ENCODE data around the gene ANO1. TPM values are rescaled to one million over a fixed set of nuclear protein-coding genes. Genes with fewer than 3 reads are reported as not detected.

Gene ANO1
- total and polyA plus RNA-seq, 2 donors (not counting 1 experiment from before 2014, with no cell fraction given), result not detected

- DNase-seq, result no peak
- no peaks in the 10 kb centered on the region for H4K20me1 ChIP-seq (ENCODE audit: control insufficient read depth, insufficient read depth, low read length, poor library complexity, severe bottlenecking)
- no peak overlapping the region for H3K9ac ChIP-seq (ENCODE audit: low read length)
- no peak overlapping the region for H3K4me2 ChIP-seq (replicated peaks; ENCODE audit: low read depth, low read length, poor library complexity, severe bottlenecking)
- H2AFZ ChIP-seq (ENCODE audit: insufficient read depth, low read depth, low read length, poor library complexity, severe bottlenecking), result no peak overlapping the region
- no peaks in the 10 kb centered on the region for H3K4me1 ChIP-seq (ENCODE audit: control insufficient read depth in 2 of 2, insufficient read depth in 2 of 2, low read length in 2 of 2)
- no peaks in the 10 kb centered on the region for H3K79me2 ChIP-seq (ENCODE audit: control insufficient read depth, insufficient read depth, low read length)
- peaks cover 3% of the 10 kb centered on the region for H3K27me3 Mint-ChIP-seq
- H3K4me3 Mint-ChIP-seq, result no peak overlapping the region
- no peaks in the 10 kb centered on the region for H3K36me3 ChIP-seq (replicated peaks in 1 of 2; ENCODE audit: control extremely low read depth in 1 of 2, control insufficient read depth in 1 of 2, extremely low read depth in 1 of 2, insufficient read depth in 2 of 2, low read length in 1 of 2)
- no peak for ATAC-seq (ENCODE audit: low read depth)
- ChIA-PET CTCF (interaction anchor here (0.6 to 0.8 kb wide), 3 partner anchors 10 to 113 kb away, joined by 3 to 4 read pairs (median 3); no protein-coding TSS in a partner anchor), POLR2A (no interaction called here)
- intact Hi-C loops (cut with micrococcal nuclease), result no loop called here
- TF ChIP-seq CTCF (IDR thresholded peaks at IDR 0.05) (no peak), EZH2 (IDR thresholded peaks at IDR 0.05; ENCODE audit: borderline replicate concordance, insufficient read depth, low read depth, low read length, poor library complexity, severe bottlenecking) (no peak)
- 86% methylated on average over 6 of the region's 6 CpGs for WGBS (ENCODE audit: insufficient coverage)
- H3K27ac Mint-ChIP-seq, result no peak overlapping the region
- H3K27me3 ChIP-seq (replicated peaks in 1 of 4; ENCODE audit: control extremely low read depth in 1 of 4, control insufficient read depth in 3 of 4, insufficient read depth in 4 of 4, low read length in 3 of 4), result peaks cover 0 to 4% (median 1%) of the 10 kb centered on the region in 4 experiments
- H3K9me3 Mint-ChIP-seq (ENCODE audit: insufficient read depth), result no peaks in the 10 kb centered on the region
- H3K4me1 Mint-ChIP-seq, result no peaks in the 10 kb centered on the region
- peaks cover 0 to 9% (median 0%) of the 10 kb centered on the region in 3 donors for H3K9me3 ChIP-seq (ENCODE audit: control extremely low read depth in 1 of 3, control insufficient read depth in 2 of 3, insufficient read depth in 1 of 3, low read length in 2 of 3)
- H3K4me3 ChIP-seq (ENCODE audit: control extremely low read depth in 1 of 5, extremely low read depth in 1 of 5, insufficient read depth in 1 of 5, low read depth in 2 of 5, low read length in 4 of 5), result no peak overlapping the region
- no peak overlapping the region for H3K27ac ChIP-seq (ENCODE audit: low read length in 2 of 2)
Observed at GRCh38 chr11:70186420-70186819, 108.3 kb downstream of the ANO1 start.

- H3K4me3 ChIP-seq (ENCODE audit: control extremely low read depth in 1 of 5, extremely low read depth in 1 of 5, insufficient read depth in 1 of 5, low read depth in 2 of 5, low read length in 4 of 5), result no peak overlapping the region
- no peak overlapping the region for H3K4me3 Mint-ChIP-seq
- no peak overlapping the region for H3K4me2 ChIP-seq (replicated peaks; ENCODE audit: low read depth, low read length, poor library complexity, severe bottlenecking)
- no peaks in the 10 kb centered on the region for H3K79me2 ChIP-seq (ENCODE audit: control insufficient read depth, insufficient read depth, low read length)
- H3K4me1 ChIP-seq (ENCODE audit: control insufficient read depth in 2 of 2, insufficient read depth in 2 of 2, low read length in 2 of 2), result no peaks in the 10 kb centered on the region
- ATAC-seq (ENCODE audit: low read depth), result no peak
- intact Hi-C loops (cut with micrococcal nuclease), result no loop called here
- DNase-seq, result no peak
- H3K27me3 Mint-ChIP-seq, result peaks cover 3% of the 10 kb centered on the region
- H3K9me3 ChIP-seq (ENCODE audit: control extremely low read depth in 1 of 3, control insufficient read depth in 2 of 3, insufficient read depth in 1 of 3, low read length in 2 of 3), result peaks cover 0 to 9% (median 0%) of the 10 kb centered on the region in 3 donors
- no peaks in the 10 kb centered on the region for H3K9me3 Mint-ChIP-seq (ENCODE audit: insufficient read depth)
- no peak overlapping the region for H2AFZ ChIP-seq (ENCODE audit: insufficient read depth, low read depth, low read length, poor library complexity, severe bottlenecking)
- H3K4me1 Mint-ChIP-seq, result no peaks in the 10 kb centered on the region
- no peak overlapping the region for H3K27ac Mint-ChIP-seq
- no peak overlapping the region for H3K9ac ChIP-seq (ENCODE audit: low read length)
- WGBS (ENCODE audit: insufficient coverage), result 98% methylated on average over 6 of the region's 10 CpGs
- H4K20me1 ChIP-seq (ENCODE audit: control insufficient read depth, insufficient read depth, low read length, poor library complexity, severe bottlenecking), result no peaks in the 10 kb centered on the region
- TF ChIP-seq EZH2 (IDR thresholded peaks at IDR 0.05; ENCODE audit: borderline replicate concordance, insufficient read depth, low read depth, low read length, poor library complexity, severe bottlenecking), result no peak
- no peak for TF ChIP-seq CTCF (IDR thresholded peaks at IDR 0.05)
- ChIA-PET CTCF (interaction anchor here (0.6 to 0.8 kb wide), 2 partner anchors 9 to 114 kb away, joined by 3 read pairs; no protein-coding TSS in a partner anchor), POLR2A (no interaction called here)
- no peaks in the 10 kb centered on the region for H3K36me3 ChIP-seq (replicated peaks in 1 of 2; ENCODE audit: control extremely low read depth in 1 of 2, control insufficient read depth in 1 of 2, extremely low read depth in 1 of 2, insufficient read depth in 2 of 2, low read length in 1 of 2)
- H3K27ac ChIP-seq (ENCODE audit: low read length in 2 of 2), result no peak overlapping the region
- peaks cover 0 to 3% (median under 1%) of the 10 kb centered on the region in 4 experiments for H3K27me3 ChIP-seq (replicated peaks in 1 of 4; ENCODE audit: control extremely low read depth in 1 of 4, control insufficient read depth in 3 of 4, insufficient read depth in 4 of 4, low read length in 3 of 4)
Observed at GRCh38 chr11:70186936-70187335, 108.8 kb downstream of the ANO1 start.

All from B cell (primary cell).